ENCODE measurements around the gene LRRC41. TPM values are rescaled to one million over a fixed set of nuclear protein-coding genes. Genes with fewer than 3 reads are reported as not detected.
"Not testable (repeated sequence)": the region's sequence is repeated elsewhere in the genome, so short reads cannot be mapped to it uniquely, and the experiment has no call there.

LRRC41 gene
- total RNA-seq, 4 donors from 2014 or later: 26.8 to 87.2 (median 60.3) TPM

- Histone ChIP-seq H3K9me3 (no peaks in the 10 kb centered on the region), H3K27me3 (no peaks in the 10 kb centered on the region), H3K36me3 (no peaks in the 10 kb centered on the region), H3K4me3 (no peak overlapping the region), H3K4me1 (no peaks in the 10 kb centered on the region), H3K27ac (no peak overlapping the region)
- TF ChIP-seq CTCF (IDR thresholded peaks at IDR 0.05): no peak
- no peak for TF ChIP-seq POLR2A (IDR thresholded peaks at IDR 0.05)
- intact Hi-C loops (cut with DNase I; ENCODE audit: low total_unique reads): no loop called here
- DNase-seq: no peak
Observed at GRCh38 chr1:46236882-46237281, 66.5 kb downstream of the LRRC41 start.

- H3K36me3 ChIP-seq; H3K4me3 ChIP-seq; H3K9me3 ChIP-seq; DNase-seq; H3K27me3 ChIP-seq; H3K27ac ChIP-seq; H3K4me1 ChIP-seq; intact Hi-C loops (cut with DNase I; ENCODE audit: low total_unique reads): not testable (repeated sequence)
Observed at GRCh38 chr1:46231231-46231630, 72.2 kb downstream of the LRRC41 start.

Other genes starting within 250 kb of the LRRC41 start
- 10 to 100 TPM; 23.5 to 83.7 (median 38.3) TPM for gene PIK3R3, start 171.0 kb downstream of the LRRC41 start, total RNA-seq
- gene TSPAN1, start 128.5 kb downstream of the LRRC41 start, total RNA-seq: 10 to 100 TPM in 3 of 4 donors, 1 to 10 TPM in 1; 4.1 to 62.8 (median 29.1) TPM
- not detected for gene P3R3URF, start 127.1 kb downstream of the LRRC41 start, total RNA-seq
- gene POMGNT1, start 105.2 kb downstream of the LRRC41 start, total RNA-seq: 10 to 100 TPM in 3 of 4 donors, 1 to 10 TPM in 1; 5.6 to 67.2 (median 31.8) TPM
- 10 to 100 TPM in 1 of 4 donors, 1 to 10 TPM in 3; 4.1 to 19.8 (median 5.9) TPM for gene LURAP1, start 100.3 kb downstream of the LRRC41 start, total RNA-seq
- 1 to 10 TPM in 2 of 4 donors, not detected in 2; 1.2 to 7.3 TPM for gene RAD54L, start 55.9 kb downstream of the LRRC41 start, total RNA-seq
- gene UQCRH, start 82 bp upstream of the LRRC41 start, total RNA-seq: 100 to 1,000 TPM; 111 to 354 (median 296) TPM
- gene NSUN4, start 37.2 kb upstream of the LRRC41 start, total RNA-seq: 10 to 100 TPM in 3 of 4 donors, 1 to 10 TPM in 1; 1.0 to 42.4 (median 23.2) TPM
- 10 to 100 TPM; 10.6 to 40.2 (median 15.8) TPM for gene FAAH, start 90.7 kb upstream of the LRRC41 start, total RNA-seq
- under 1 TPM in 1 of 4 donors, not detected in 3; 0.07 TPM for gene DMBX1, start 186.2 kb upstream of the LRRC41 start, total RNA-seq
- not detected for gene KNCN, start 248.0 kb upstream of the LRRC41 start, total RNA-seq

Measured in uterus (tissue), 4 donors.